Caco-2 (cell line): ENCODE data around the gene SLC38A5. TPM values are rescaled to one million over a fixed set of nuclear protein-coding genes. Genes with fewer than 3 reads are reported as not detected.

Experiments used
- BruUV-seq: library from RNA; stranded (reverse); fragments of 400-500 nt; replicated peaks from 2 replicates; lab custom pipeline; 2021; lab: Mats Ljungman, UMichigan
- CTCF ChIA-PET: fragments of 300-600 bp; sonication (Branson Sonifier 250); formaldehyde crosslinking; loops from one replicate; lab custom pipeline; 2022; ENCODE audit warnings: antibody characterized with exemption; lab: Charles Lee
- POLR2A ChIA-PET: fragments of 300-600 bp; sonication (Branson Sonifier 250); formaldehyde crosslinking; loops from one replicate; lab custom pipeline; 2022; ENCODE audit warnings: antibody characterized with exemption; lab: Charles Lee
- DNase-seq, 2 experiments: peaks; one replicate each; pipeline versions ENCODE4 v3.0.0 to v3.0.0-alpha.2; 2020 to 2022
- H3K27me3 ChIP-seq: replicated peaks from 2 replicates; pipeline ENCODE4 v1.6.0; 2011; ENCODE audit warnings: low read length; ENCODE audit not compliant: control insufficient read depth, insufficient read depth
- H3K36me3 ChIP-seq: 2 replicates; pipeline ENCODE4 v1.5.1; 2011; ENCODE audit warnings: low read length; ENCODE audit not compliant: control insufficient read depth, insufficient read depth
- H3K4me1 ChIP-seq: fragments of 250-450 bp; sonication (Bioruptor Pico); 2 replicates; pipeline ENCODE4 v1.5.1; 2020; ENCODE audit warnings: mild to moderate bottlenecking
- H3K4me3 ChIP-seq: 2 replicates; pipeline ENCODE4 v1.5.1; 2011; ENCODE audit warnings: low read depth, mild to moderate bottlenecking, control low read depth, low read length
- H3K9me3 ChIP-seq: fragments of 250-450 bp; sonication (Bioruptor Pico); 2 replicates; pipeline ENCODE4 v1.5.1; 2020; ENCODE audit warnings: mild to moderate bottlenecking, moderate library complexity
- H3K27ac Mint-ChIP-seq: one replicate; pipeline ENCODE4 v1.8.0; 2022; ENCODE audit warnings: mixed read lengths; ENCODE audit not compliant: unreplicated experiment
- H3K27me3 Mint-ChIP-seq: one replicate; pipeline ENCODE4 v1.8.0; 2022; ENCODE audit warnings: mixed read lengths; ENCODE audit not compliant: insufficient read depth, unreplicated experiment
- H3K36me3 Mint-ChIP-seq: one replicate; pipeline ENCODE4 v1.8.0; 2022; ENCODE audit warnings: mild to moderate bottlenecking, mixed read lengths; ENCODE audit not compliant: insufficient read depth, unreplicated experiment
- H3K4me1 Mint-ChIP-seq: one replicate; pipeline ENCODE4 v1.8.0; 2022; ENCODE audit warnings: low read depth, mixed read lengths; ENCODE audit not compliant: unreplicated experiment
- H3K4me3 Mint-ChIP-seq: one replicate; pipeline ENCODE4 v1.8.0; 2022; ENCODE audit warnings: mild to moderate bottlenecking, moderate library complexity, mixed read lengths; ENCODE audit not compliant: unreplicated experiment
- H3K9me3 Mint-ChIP-seq: one replicate; pipeline ENCODE4 v1.8.0; 2022; ENCODE audit warnings: mixed read lengths; ENCODE audit not compliant: unreplicated experiment
- CTCF ChIP-seq, 2 experiments: fragments of 200-600 bp in 1 of 2; IDR thresholded peaks; 1 replicate in 1 of 2; 2 replicates in 1 of 2; pipeline versions ENCODE4 v1.5.1 to v1.8.0; 2011 to 2022; ENCODE audit warnings: antibody characterized with exemption in 1 of 2, control low read depth in 1 of 2, inconsistent platforms in 1 of 2, low read depth in 1 of 2, low read length in 1 of 2, mild to moderate bottlenecking in 1 of 2, moderate library complexity in 1 of 2; ENCODE audit not compliant: insufficient read depth in 1 of 2, severe bottlenecking in 1 of 2, unreplicated experiment in 1 of 2
- intact Hi-C: fragments of 100-400 bp; cut with micrococcal nuclease; formaldehyde crosslinking; loops from one replicate; pipeline ENCODE4 v1.10.0; 2022; ENCODE audit not compliant: unreplicated experiment
- total RNA-seq: library from RNA; stranded (reverse); gene quantifications from 2 replicates; pipeline ENCODE4 v1.2.3, GENCODE V29; 2022

The SLC38A5 gene
- total RNA-seq, 1 experiment from 2014 or later = 0.95 TPM

GRCh38 chrX:48472225-48472624 is 2.2 kb upstream of the SLC38A5 start:
- TF ChIP-seq CTCF (IDR thresholded peaks at IDR 0.05; ENCODE audit: insufficient read depth in 1 of 2, low read depth in 1 of 2, low read length in 1 of 2, severe bottlenecking in 1 of 2, unreplicated experiment in 1 of 2) = no peak
- H3K4me3 Mint-ChIP-seq = no peak overlapping the region
- Histone ChIP-seq H3K4me1 (peaks cover 7% of the 10 kb centered on the region), H3K9me3 (no peaks in the 10 kb centered on the region), H3K4me3 (no peak overlapping the region), H3K36me3 (no peaks in the 10 kb centered on the region), H3K27me3 (no peaks in the 10 kb centered on the region)
- no peaks in the 10 kb centered on the region for H3K9me3 Mint-ChIP-seq
- ChIA-PET CTCF (interaction anchor here (0.6 kb wide), 1 partner anchor 169 kb away, joined by 4 read pairs; no protein-coding TSS in a partner anchor), POLR2A (no interaction called here)
- BruUV-seq = no TSS peak
- DNase-seq = no peak
- peaks cover 6% of the 10 kb centered on the region for H3K36me3 Mint-ChIP-seq
- H3K4me1 Mint-ChIP-seq = peaks cover 29% of the 10 kb centered on the region
- intact Hi-C loops = no loop called here
- no peak overlapping the region for H3K27ac Mint-ChIP-seq
- no peaks in the 10 kb centered on the region for H3K27me3 Mint-ChIP-seq

- Mint-ChIP-seq H3K4me1 (peaks cover 21% of the 10 kb centered on the region), H3K4me3 (no peak overlapping the region), H3K27ac (peak overlapping the region; percentile 6), H3K27me3 (no peaks in the 10 kb centered on the region), H3K9me3 (no peaks in the 10 kb centered on the region), H3K36me3 (peaks cover 5% of the 10 kb centered on the region)
- BruUV-seq = no TSS peak
- no peak for DNase-seq
- Histone ChIP-seq H3K36me3 (no peaks in the 10 kb centered on the region), H3K9me3 (no peaks in the 10 kb centered on the region), H3K4me1 (peaks cover 7% of the 10 kb centered on the region), H3K4me3 (no peak overlapping the region), H3K27me3 (no peaks in the 10 kb centered on the region)
- CTCF ChIA-PET = no interaction called here
- POLR2A ChIA-PET = no interaction called here
- TF ChIP-seq CTCF (IDR thresholded peaks at IDR 0.05; ENCODE audit: insufficient read depth in 1 of 2, low read depth in 1 of 2, low read length in 1 of 2, severe bottlenecking in 1 of 2, unreplicated experiment in 1 of 2) = no peak
- intact Hi-C loops = no loop called here
Observed at GRCh38 chrX:48471504-48471903, 1.4 kb upstream of the SLC38A5 start.

- H3K36me3 ChIP-seq = no peaks in the 10 kb centered on the region
- H3K9me3 ChIP-seq = no peaks in the 10 kb centered on the region
- BruUV-seq = no TSS peak
- Mint-ChIP-seq H3K4me3 (no peak overlapping the region), H3K27ac (no peak overlapping the region), H3K4me1 (peaks cover 19% of the 10 kb centered on the region), H3K9me3 (no peaks in the 10 kb centered on the region), H3K27me3 (no peaks in the 10 kb centered on the region), H3K36me3 (peaks cover 5% of the 10 kb centered on the region)
- H3K4me3 ChIP-seq = no peak overlapping the region
- intact Hi-C loops = no loop called here
- POLR2A ChIA-PET = no interaction called here
- no peak for TF ChIP-seq CTCF (IDR thresholded peaks at IDR 0.05; ENCODE audit: insufficient read depth in 1 of 2, low read depth in 1 of 2, low read length in 1 of 2, severe bottlenecking in 1 of 2, unreplicated experiment in 1 of 2)
- no peaks in the 10 kb centered on the region for H3K27me3 ChIP-seq
- no peak for DNase-seq
- CTCF ChIA-PET = no interaction called here
- H3K4me1 ChIP-seq = peaks cover 7% of the 10 kb centered on the region
Observed at GRCh38 chrX:48470833-48471118, 716 bp upstream of the SLC38A5 start.
